Measurements from ENCODE around the gene RARA.

The RARA gene

DNA sequence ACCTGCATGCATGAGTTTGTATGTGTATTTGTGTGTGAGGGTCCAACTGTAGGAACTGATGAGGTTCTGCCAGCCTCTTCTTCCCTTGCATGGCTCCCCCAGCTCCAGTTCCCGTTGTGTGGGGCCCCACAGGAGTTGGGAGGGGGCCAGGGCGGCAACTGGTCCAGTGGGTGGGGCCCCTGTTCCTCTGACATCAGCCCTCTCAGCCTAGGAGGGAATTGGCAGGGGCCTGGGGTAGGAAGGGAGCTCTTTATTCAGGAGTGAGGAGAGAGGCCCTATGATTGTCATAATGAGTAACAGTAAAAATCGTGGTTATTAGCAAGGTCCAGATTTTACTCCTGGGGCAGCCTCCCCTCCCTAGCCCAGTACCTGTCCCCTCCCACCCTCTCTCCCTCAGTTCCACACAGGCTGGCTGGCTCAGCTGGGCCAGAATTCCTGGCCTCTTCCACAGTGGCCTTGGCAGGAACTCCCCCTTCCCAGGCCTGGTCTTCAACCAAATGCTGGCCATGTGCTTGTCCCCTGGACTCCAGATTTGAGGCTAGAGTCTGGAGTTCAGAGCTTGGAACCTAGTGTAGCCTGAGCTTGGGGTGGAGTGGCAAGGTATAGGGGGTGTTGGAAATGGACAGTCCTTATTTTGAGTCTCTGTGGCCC lies 18.9 kb downstream of the RARA start:
- no peak for DNase-seq (ENCODE audit: low read depth in 2 of 2)

DNA sequence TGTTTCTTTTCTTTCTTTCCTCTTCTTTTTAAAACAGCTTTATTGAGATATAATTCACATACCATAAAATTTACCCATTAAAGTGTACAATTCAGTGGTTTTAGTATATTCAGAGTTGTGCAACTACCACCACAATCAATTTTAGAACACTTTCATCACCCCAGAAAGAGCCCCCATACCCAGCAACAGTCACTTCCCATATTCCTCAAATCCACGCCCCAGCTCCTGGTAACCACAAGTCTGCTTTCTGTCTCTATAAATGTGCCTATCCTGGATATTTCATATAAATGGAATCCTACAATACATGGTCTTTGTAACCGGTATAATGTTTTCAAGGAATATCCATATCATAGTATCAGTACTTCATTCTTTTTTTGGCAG lies 19.4 kb downstream of the RARA start:
- DNase-seq (ENCODE audit: low read depth in 2 of 2), result no peak

DNA sequence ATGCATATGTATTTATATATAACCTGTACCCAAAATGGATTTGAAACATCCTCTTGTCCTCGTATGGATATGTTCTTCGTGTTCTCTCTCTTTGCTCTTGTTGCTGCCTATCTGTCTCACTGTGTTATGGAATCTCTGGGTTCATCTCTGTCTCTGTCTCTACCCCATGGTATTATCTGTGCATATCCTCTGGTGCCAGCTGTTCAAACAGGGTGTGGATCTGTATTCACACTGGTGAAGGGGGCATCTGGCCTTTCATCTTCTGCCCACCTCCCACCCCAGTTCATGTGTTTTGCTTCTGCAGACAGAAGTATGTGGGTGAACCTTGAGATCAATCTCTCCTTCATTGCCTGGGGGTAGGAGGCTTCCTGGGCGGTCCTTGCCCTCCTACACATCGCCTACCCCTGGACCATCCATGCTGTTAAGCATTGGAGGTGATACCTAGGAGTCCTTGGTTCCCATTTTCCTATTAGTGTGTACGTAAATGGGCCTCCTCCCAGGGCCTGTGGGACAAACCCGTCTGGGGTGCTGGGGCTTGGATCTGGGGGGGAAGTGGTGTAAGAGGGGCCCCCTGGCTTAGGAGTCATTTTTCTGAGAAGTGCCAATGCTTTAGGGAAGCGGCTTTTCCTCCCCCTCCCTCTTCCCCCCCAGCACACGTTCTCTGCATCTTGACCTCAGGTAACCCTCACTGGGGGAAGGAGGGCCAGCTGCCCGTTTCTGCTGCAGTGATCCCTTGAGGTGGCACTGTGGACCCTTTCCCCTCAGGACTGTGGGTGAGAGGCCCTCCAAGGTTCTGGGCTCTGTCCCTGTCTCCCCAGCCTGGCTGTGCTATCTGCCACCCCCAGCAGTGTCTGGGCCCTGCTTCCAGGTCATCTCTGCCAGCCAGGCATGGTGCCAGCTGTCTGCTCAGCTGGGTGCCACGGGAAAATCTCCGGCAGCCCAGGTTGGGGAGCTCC lies 21.1 kb downstream of the RARA start:
- no peak for DNase-seq (ENCODE audit: low read depth in 2 of 2)

DNA sequence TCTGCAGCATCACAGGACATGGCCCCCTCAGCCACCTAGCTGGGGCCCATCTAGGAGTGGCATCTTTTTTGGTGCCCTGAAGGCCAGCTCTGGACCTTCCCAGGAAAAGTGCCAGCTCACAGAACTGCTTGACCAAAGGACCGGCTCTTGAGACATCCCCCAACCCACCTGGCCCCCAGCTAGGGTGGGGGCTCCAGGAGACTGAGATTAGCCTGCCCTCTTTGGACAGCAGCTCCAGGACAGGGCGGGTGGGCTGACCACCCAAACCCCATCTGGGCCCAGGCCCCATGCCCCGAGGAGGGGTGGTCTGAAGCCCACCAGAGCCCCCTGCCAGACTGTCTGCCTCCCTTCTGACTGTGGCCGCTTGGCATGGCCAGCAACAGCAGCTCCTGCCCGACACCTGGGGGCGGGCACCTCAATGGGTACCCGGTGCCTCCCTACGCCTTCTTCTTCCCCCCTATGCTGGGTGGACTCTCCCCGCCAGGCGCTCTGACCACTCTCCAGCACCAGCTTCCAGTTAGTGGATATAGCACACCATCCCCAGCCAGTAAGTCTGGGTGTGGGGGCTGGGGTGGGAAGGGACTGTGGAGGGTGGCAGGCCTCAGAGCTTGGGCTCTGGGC lies 22.0 kb downstream of the RARA start:
- DNase-seq (ENCODE audit: low read depth in 2 of 2), result no peak

DNA sequence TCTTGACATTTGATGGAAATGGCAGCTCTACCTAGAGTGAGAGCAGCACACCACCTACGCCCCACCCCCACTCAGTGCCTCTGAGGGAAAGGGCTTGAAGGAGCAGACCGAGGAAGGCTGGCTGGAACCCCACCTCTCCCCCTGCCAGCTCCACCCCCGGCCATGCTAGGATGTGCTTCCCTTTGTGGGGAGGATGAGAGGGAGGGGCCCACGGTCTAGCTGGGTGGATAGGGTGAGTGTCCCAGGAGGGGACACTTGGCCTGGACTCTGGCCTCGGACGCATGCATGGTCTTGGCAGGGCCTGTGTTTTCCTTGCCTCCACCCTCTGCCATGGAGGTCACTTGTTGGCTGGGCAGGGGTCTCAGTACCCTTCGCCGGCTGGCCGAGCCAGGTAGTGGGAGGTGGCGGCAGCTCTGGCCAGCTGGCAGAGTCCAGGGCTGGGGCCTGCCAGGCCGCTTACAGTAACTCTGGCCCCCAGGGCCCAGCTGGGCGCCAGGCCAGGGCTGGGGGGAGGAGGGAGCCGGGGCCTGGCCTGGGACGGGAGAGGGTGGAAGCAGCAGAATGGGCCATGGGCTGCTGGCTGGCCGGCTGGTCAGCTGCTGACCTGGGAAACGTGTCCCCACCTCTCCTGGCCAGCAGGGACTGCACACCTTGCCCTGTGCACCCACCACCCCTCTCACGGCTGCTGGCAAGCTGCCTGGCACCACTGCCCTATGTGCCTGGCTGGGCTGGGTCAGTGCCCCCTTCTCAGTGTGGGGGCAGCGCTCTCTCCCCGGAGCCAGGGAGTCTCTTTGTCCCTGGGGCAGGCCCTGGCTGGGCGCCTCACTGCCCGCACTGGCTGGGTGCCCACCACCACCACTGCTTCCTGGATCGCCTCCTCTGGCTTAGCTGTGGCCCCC lies 23.0 kb downstream of the RARA start:
- DNase-seq (ENCODE audit: low read depth in 2 of 2), result no peak

DNA sequence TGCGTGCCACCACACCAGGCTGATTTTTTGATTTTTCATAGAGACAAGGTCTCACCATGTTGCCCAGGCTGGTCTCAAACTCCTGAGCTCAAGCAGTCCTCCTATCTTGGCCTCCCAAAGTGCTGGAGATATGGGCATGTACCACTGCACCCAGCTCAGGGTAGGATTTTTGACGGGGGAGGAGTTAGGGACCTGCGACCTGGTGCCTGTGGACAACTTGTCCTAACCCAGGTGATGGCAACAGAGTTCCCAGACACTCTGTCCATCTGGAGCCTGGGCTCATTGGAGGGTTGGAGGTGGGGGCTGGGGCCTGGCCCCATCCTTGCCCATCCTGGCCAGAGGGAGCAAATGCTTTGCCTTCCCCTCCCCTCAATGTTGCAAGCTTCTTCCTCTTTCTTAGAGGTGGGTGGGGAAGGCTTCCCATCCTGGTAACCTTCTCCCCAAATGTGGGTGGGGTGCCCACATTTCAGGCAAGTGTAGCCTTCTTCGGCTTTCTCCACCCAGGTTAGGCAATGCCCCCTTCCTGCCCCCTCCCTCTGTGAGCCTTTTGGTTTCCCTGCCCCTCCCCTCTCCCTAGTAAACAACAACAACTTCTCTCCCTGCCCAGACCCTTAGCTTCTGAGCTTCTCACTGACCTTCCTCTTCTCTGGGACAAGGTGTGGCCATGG lies 24.9 kb downstream of the RARA start:
- no peak for DNase-seq (ENCODE audit: low read depth in 2 of 2)

DNA sequence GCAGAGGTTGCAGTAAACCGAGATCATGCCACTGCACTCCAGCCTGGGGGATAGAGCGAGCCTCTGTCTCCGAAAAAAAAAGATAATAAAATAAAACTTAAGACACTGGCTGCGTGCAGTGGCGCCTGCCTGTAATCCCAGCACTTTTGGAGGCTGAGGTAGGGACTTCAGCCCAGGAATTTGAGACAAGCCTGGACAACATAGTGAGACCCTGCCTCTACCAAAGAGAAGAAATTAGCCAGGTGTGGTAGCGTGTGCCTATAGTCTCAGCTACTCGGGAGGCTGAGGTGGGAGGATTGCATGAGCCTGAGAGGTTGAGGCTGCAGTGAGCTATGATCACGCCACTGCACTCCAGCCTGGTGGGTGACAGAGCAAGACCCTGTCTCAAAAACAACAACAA lies 26.6 kb downstream of the RARA start:
- no peak for DNase-seq (ENCODE audit: low read depth in 2 of 2)

DNA sequence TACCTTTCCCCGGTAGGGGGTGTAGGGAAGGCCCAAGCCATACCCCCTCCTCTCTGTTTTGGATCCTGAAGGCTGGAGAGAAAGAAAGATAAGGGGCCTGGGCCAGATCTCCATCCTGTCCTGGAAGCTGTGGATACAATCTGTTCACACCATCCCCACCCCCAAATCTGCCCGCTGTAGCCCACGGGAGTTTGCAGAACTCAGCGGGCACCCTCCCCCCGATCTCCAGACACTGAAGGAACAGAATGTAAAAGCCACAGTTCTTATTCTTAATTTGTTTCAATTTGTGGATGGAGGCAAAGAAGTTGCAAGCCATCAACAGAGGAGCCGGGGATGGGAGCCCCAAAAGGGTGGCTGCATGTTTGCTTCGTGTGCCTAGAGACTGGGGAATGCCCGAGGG lies 28.4 kb downstream of the RARA start:
- no peak for DNase-seq (ENCODE audit: low read depth in 2 of 2)

DNA sequence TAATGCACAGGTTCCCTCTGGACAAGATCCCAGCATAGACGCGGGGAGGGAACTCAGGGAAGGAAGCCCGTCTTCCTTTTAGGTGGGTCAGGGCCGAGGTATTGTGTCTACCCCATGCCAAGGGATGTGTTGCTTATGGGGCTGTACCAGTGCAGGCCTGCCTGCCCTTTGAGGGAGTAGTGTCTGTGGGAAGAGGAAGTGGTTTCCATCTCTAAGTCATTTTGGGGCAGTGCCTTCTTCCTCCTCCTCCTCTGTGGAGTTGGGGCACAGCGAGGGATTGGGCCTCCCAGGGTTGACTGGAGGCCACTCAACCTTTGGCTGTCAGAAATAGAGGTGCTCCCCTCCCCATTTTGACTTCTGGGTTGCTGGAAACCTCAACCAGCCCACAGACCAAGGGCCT lies 29.1 kb downstream of the RARA start:
- no peak for DNase-seq (ENCODE audit: low read depth in 2 of 2)

DNA sequence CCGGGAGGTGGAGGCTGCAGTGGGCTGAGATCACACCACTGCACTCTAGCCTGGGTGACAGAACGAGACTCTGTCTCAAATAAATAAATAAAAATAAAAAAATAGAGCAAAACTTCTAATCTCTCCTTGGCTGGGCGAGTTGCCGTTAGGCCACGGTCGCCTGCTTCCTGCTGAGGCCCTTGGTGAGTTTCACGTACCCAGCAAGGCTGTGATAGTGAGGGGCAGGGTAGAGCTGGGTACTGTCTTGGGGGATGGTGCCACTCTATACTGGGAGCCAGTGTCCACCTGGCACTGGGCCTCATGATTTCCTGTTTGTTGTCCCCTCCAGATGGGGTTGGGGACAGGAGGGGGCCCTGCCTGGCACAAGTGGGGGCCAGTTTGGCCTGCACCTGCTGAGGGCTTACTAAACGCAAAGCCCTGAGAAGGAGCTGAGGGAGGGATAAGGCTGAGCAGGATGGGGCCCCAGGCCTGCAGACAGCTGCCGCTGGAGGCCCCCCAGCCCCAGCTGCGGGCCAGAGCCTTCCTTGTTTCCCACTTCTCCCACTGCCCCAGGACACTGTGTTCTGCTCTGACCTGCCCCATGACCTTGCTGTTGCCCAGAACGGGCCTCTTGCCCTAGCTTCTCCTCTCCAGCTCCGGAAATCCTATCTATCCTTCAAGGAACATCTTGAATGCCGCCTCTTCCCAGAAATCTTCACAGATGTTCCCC lies 30.1 kb downstream of the RARA start:
- no peak for DNase-seq (ENCODE audit: low read depth in 2 of 2)

DNA sequence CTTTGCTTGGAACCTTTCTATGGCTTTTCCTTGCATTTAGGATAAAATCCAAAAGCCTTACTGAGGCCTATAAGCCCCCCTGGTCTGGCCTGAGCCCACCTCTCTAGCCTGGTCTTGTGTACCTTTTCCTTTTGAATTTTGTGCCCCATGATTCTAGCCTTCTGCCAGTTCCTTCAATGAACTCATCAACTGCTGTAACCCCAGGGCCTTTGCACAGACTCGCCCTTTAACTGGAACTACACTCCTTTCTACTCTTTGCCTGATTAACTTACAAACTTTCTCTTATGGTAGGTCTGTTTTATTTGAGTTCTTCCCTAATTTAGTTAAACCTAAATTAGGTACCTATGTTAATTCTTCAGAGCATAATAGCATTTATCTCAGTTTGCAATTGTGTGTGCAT lies 31.3 kb downstream of the RARA start:
- no peak for DNase-seq (ENCODE audit: low read depth in 2 of 2)

DNA sequence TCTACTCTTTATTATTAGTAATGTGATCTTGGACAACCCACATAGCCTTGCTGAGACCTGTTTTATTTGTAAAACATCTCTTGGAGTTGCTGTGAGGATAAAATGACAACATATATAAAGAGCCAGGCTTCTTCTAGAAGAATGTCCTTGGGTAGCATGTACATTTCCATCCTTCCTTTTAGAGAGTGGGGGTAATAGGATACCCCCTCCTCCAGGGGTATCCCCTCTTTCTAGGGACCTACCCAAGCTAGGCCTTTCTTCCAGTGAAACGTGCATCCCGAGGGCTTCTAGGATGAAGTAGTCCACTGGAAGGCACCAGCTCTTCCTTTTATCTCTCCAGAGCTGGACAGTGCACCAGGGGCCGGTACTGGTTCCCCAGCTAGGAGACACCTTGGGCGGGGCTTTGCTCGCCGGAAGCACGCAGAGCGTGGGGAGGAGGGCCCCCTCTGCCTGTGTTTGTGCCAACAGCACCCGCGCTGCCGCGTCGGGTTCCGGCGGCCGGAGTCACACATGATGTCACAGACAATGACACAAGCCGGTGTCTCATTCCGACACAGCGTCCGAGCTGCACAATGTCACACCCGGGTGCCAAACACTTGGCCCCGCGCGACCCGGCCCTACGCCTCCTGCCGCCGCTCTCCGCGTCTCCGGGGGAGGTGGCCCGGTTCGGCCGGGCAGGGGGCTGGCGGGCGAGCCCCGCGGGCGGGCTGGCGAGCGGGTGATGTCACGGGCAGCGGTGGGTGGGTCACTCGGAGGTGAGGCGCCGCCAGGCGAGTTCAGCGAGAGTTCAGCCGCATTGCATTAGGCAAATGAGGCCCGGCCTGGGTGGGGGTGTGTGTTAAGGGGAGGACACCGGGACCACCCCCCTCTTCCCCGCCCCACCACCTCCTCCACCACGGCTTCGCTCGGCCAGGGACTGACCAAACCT lies 32.2 kb downstream of the RARA start:
- peak; percentile 49 to 69 for DNase-seq (ENCODE audit: low read depth in 2 of 2)

DNA sequence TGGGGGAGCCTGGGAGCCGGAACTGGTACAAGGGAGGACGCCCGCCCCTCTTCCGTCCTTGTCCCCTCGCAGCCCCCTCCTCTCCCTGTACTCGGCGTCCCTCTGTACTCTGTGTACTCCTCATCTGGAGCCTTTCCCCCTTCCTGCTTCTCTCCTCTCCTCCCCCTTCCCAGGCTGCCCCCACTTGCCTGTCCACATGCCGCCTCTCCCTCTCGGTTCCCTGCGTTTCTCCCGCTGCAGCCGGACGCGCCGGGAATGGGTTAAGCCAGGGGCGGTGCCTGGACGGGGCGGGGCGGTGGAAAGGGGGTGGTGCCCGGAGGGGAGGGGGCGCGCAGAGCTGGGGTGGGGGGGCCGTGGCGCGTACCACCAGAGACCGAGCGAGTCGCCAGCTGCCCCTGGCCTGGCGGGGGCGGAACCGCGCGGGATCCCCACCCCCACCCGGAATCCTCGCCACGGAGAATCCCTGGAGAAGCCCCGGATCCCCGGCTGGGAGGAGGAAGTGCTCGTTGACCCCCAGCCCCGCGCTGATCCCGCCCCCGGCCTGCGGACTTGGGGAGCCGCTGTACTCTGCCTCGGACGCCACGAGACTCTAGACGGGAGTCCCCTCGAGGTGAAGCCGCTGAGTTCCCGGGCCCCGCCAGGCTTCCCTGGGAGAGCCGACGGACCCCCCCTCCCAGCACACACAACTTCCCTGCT lies 33.0 kb downstream of the RARA start:
- DNase-seq (ENCODE audit: low read depth in 2 of 2), result no peak

DNA sequence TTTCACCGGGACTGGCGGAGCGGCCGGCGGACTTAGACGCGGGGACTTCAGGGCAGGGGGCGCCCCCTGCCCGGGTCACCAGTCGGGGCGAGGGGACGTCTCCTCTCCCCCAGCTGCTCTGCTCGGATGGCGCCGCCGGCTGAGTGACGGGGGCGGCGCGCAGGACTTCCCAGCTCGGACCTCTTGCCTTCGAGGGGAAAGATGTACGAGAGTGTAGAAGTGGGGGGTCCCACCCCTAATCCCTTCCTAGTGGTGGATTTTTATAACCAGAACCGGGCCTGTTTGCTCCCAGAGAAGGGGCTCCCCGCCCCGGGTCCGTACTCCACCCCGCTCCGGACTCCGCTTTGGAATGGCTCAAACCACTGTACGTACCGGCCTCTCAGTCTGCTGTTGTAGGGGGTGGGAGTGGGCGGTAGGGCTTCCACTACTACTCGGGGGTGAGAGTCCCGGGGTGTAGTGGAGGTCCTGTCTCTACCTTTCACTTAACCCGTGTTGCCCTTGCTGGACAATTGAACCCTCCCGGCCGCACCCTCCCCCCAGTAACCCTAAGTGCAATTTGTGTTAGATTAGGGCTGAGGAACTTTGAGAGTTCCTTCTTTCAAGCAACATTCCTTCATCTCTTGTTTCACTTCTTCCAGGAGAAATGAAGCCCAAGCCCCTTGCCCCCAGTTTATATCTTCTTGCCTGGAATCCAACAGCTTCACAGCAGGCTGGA lies 33.7 kb downstream of the RARA start:
- no peak for DNase-seq (ENCODE audit: low read depth in 2 of 2)

DNA sequence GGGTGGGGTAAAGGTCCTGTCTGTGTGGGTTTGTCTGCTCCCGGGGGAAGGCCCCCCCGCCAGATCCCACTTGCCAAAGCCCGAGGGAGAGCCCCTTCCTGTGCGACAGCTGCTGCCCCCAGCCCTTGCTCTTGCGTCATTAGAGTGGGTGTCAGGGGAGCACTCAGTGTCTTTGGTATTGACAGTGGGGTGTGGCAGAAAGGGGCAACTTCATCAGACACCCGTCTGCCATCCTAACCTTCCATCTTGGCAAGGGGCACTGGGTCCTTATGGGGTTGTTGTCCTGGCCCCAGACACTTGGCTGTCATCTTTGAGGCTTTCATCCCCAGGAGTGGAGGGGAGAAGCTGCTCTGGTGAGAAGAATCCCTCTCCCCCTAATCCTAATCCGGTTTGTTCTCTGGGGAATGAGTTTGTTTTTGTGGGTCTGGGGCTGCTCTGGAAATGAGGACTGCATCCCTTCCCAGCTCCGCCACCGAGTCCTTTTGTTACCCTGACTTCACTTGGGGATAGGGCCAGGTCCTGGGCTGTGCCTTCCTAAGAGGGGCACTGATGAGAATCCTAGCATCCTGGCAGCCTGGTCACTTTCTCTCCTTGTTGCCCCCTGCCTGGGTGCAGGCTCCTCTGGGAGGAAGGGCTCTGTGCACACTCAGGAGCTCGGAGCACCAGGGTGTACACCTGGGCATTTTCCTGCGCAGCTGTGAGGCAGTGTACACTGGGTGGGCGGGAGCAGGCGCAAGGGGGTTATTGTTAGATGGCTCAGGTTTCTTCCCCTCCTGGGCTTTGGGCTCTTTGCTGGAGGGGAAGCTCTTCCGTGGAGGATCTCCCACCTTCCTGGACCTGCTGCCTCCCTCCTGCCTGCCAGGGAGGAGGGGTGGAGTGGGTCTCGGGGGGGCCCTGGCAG lies 34.5 kb downstream of the RARA start:
- no peak for DNase-seq (ENCODE audit: low read depth in 2 of 2)

DNA sequence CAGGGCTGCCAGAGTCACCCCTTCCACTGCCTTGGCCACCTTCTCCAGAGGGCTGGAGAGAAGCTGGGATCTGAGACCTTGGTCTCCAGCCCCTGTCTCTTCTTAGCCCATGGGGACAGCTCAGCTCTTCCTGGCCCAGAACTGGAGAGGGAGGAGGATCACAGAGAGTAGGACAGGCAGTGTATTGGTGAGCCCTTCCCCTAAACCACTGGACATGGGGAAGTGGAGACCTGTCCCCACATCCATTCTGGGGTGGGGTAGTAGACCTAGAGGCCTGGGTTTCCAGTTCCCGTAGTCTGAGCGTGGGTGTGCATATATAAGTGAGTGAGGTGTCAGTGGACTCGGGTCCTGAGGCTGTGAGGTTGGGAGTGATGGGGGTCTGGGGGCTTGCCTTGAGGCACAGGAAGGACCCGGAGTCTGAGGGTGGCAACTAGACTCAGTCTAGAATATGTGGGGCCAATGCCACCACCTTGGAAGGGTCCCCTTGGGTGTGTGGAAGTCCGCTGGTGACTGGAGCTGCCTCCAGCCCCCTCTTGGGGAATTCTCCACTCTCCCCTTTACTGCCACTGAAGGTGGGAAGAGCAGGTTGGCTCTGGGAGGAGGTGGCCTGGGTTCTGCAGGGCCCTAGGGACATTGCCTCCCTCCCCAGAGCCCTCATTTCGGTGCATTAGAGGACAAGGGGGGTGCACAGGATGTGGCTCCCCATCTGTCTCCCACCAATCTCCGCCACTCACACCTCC lies 35.6 kb downstream of the RARA start:
- no peak for DNase-seq (ENCODE audit: low read depth in 2 of 2)

Data from stimulated activated CD4-positive, alpha-beta T cell treated with anti-CD3 and anti-CD28 coated beads, Interleukin-1b, Interleukin-23, amount 100 ng/mL, for 1 hour (primary cell).